Measurements from ENCODE around the gene MAP3K21. TPM values are rescaled to one million over a fixed set of nuclear protein-coding genes. Genes with fewer than 3 reads are reported as not detected.

The MAP3K21 gene
- total and polyA plus RNA-seq, 3 donors from 2014 or later = 17.2 to 111 (median 80.2) TPM

GRCh38 chr1:233421293-233421692 is 93.8 kb downstream of the MAP3K21 start:
- H3K27ac ChIP-seq = no peak overlapping the region
- no peaks in the 10 kb centered on the region for H3K4me1 ChIP-seq
- TF ChIP-seq POLR2A (IDR thresholded peaks at IDR 0.05) = no peak
- no peak for TF ChIP-seq CTCF (IDR thresholded peaks at IDR 0.05)
- intact Hi-C loops (cut with DNase I; ENCODE audit: low total_unique reads) = no loop called here
- H3K4me3 ChIP-seq = no peak overlapping the region
- H3K36me3 ChIP-seq (ENCODE audit: low read depth, missing control alignments) = no peaks in the 10 kb centered on the region
- no peaks in the 10 kb centered on the region for H3K27me3 ChIP-seq
- no peaks in the 10 kb centered on the region for H3K9me3 ChIP-seq
- DNase-seq = no peak

- no peaks in the 10 kb centered on the region for H3K36me3 ChIP-seq (ENCODE audit: low read depth, missing control alignments)
- H3K27ac ChIP-seq = no peak overlapping the region
- no peak overlapping the region for H3K4me3 ChIP-seq
- DNase-seq = no peak
- intact Hi-C loops (cut with DNase I; ENCODE audit: low total_unique reads) = no loop called here
- H3K4me1 ChIP-seq = no peaks in the 10 kb centered on the region
- TF ChIP-seq CTCF (IDR thresholded peaks at IDR 0.05) (no peak), POLR2A (IDR thresholded peaks at IDR 0.05) (no peak)
- WGBS, 2 donors = 66 to 77% methylated on average over 2 of the region's 2 CpGs
- H3K9me3 ChIP-seq = no peaks in the 10 kb centered on the region
- H3K27me3 ChIP-seq = no peaks in the 10 kb centered on the region
These were observed 97.3 kb downstream of the MAP3K21 start for GRCh38 chr1:233424779-233425178.

- H3K27me3 ChIP-seq = no peaks in the 10 kb centered on the region
- no peaks in the 10 kb centered on the region for H3K4me1 ChIP-seq
- H3K4me3 ChIP-seq = no peak overlapping the region
- TF ChIP-seq POLR2A (IDR thresholded peaks at IDR 0.05) (no peak), CTCF (IDR thresholded peaks at IDR 0.05) (no peak)
- H3K36me3 ChIP-seq (ENCODE audit: low read depth, missing control alignments) = no peaks in the 10 kb centered on the region
- H3K27ac ChIP-seq = no peak overlapping the region
- H3K9me3 ChIP-seq = no peaks in the 10 kb centered on the region
- DNase-seq = no peak
- 84 to 93% methylated on average over 1 of the region's 1 CpG for WGBS, 2 donors
- intact Hi-C loops (cut with DNase I; ENCODE audit: low total_unique reads) = no loop called here
These were observed 100.4 kb downstream of the MAP3K21 start for GRCh38 chr1:233427907-233428306.

GRCh38 chr1:233431753-233432403 is 104.4 kb downstream of the MAP3K21 start:
- no peak for TF ChIP-seq POLR2A (IDR thresholded peaks at IDR 0.05)
- no peak for TF ChIP-seq CTCF (IDR thresholded peaks at IDR 0.05)
- Histone ChIP-seq H3K27me3 (no peaks in the 10 kb centered on the region), H3K4me3 (no peak overlapping the region), H3K9me3 (no peaks in the 10 kb centered on the region), H3K27ac (no peak overlapping the region), H3K36me3 (ENCODE audit: low read depth, missing control alignments) (no peaks in the 10 kb centered on the region), H3K4me1 (peaks cover 8% of the 10 kb centered on the region)
- intact Hi-C loops (cut with DNase I; ENCODE audit: low total_unique reads) = no loop called here
- no peak for DNase-seq
- 92 to 100% methylated on average over 3 of the region's 3 CpGs for WGBS, 2 donors

DNA sequence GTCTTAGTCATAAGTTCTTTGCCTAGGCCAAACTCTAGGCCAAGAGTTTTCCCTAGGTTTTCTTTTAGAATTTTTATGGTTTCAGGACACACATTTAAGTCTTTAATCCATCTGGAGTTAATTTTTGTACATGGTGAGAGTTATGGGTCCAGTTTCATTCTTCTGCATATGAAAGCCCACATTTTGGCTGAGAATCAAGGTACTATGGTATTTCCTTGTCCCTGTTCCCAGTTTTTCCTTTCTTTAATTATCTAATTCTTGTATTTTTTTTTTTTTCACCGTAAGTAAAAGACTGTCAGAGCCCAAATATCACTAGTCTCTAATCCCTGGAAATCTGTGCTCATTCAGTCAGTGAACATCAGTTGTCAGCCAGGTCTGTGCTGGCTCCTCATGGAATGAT is 105.4 kb downstream of the MAP3K21 start:
- no peaks in the 10 kb centered on the region for H3K9me3 ChIP-seq
- intact Hi-C loops (cut with DNase I; ENCODE audit: low total_unique reads) = no loop called here
- WGBS, 2 donors = 21 to 26% methylated on average over 1 of the region's 1 CpG
- H3K4me1 ChIP-seq = peaks cover 8% of the 10 kb centered on the region
- H3K27me3 ChIP-seq = no peaks in the 10 kb centered on the region
- no peak overlapping the region for H3K4me3 ChIP-seq
- no peak overlapping the region for H3K27ac ChIP-seq
- no peak for TF ChIP-seq CTCF (IDR thresholded peaks at IDR 0.05)
- DNase-seq = no peak
- no peaks in the 10 kb centered on the region for H3K36me3 ChIP-seq (ENCODE audit: low read depth, missing control alignments)

All from testis (tissue), 3 donors.